HG03066 (cell line): ENCODE measurements around the gene SCML2.
"Not testable (repeated sequence)": the region's sequence is repeated elsewhere in the genome, so short reads cannot be mapped to it uniquely, and the experiment has no call there.

ENCODE experiments used
- ATAC-seq: cut with Tn5 transposase; IDR thresholded peaks from one replicate; pipeline ENCODE4 v1.9.1; 2021; ENCODE audit warnings: low read depth; ENCODE audit not compliant: unreplicated experiment

Gene SCML2

DNA sequence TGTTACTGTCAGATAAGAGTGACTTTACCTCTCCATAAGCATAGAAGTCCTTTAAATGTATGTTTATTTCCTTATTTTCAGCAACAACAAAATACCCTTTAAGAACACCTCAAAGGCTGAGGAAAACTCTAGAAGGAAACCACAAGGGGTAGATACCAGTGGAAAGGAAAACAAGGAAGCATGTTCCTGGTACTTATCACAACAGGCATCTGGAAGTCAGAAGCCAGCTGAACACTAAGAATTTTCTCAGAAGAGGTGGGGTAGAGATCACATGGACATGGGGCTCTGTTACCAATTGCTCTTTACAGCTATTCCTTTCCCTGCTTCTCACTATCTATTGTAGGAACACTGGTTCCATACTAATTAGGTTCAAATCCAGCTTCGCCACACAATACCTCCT lies 82.3 kb downstream of the SCML2 start:
- no peak for ATAC-seq

DNA sequence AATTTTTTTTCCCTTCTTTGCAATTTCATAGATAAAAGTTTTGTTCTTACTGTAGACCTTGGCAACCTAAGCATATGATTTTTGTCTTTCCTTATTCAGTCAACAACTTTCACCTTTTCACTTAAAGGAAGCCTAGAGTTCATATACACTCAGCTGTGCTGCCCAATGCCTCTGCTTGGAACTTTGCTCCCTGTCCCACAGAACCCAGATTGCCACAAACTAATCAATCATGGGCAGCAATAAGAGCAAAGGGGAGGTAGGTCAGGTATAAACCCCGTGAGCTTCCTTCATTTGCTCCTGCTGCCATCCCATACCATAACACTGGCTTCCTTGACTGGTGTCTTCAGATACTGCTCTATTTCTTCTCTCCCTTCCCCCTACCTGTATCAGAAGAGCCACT lies 82.8 kb downstream of the SCML2 start:
- no peak for ATAC-seq

DNA sequence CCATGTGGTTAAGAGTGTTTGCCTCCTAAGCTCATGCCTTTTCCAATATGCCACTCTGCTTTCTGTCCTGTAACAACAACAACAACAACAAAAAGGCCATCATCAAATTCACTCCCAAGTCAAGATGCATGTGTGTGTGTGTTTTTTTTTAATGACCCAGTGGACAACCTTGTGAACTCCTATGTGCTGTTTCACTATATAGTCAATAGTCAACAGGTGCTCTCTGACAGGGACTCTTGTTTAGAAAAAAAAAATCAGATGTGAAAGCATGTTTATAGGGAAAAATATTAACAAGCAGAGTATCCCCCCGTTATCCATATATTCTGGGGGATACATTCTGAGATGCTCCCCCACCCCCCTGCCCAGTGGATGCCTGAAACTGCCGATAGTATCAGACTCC lies 83.2 kb downstream of the SCML2 start:
- ATAC-seq = no peak

DNA sequence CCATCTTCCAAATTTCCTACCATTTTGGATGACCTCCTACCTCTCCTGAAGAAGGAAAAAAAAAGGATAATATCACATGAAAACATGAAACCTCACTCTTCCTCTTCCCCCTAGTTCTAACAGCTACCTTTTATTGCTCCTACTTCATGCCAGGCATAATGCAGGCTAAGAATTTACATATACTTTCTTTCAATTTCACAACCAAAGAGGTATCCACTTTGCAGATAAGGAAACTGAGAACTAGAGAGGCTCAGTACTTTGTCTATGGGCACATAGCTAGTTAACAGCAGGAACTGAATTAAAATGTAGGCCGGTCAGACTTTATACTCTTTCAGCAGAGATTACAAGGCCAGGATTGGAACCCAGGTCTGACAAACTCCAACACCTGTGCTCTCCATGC lies 99.4 kb downstream of the SCML2 start:
- ATAC-seq = no peak

DNA sequence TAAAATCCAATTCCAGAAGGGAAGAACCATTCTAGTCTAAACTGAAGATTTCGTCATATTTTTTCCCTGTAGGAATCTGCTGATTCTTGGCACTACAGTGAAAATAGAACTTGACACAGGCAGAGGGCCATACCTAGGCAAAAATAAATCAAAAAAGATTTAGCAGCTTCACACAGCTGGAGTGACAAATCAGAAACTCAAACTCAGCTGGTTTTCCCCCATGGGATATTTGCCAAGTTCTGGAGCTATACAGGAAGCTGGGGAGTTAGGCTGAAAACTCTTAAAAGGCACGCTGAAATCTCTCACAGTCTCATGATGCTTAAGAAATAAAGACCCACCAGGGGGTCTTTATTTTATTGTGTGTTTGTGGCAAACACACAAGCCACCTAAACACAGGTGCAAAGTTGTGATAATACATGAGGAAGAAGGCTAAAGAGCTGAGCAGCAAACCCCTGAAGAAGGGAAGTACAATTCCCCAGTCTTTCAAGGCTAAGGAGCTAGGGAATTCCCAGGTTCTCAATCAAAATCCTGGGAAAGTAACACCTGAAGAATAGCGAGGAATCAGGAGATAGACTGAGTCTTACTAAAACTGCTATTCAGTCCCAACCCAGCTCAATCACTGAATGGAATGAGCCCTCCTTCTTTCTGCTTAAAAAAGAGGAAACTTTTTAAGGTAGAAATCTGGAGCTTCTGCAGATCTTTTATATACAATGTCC lies 101.7 kb downstream of the SCML2 start:
- ATAC-seq = no peak

- ATAC-seq = not testable (repeated sequence)
These were observed 124.8 kb downstream of the SCML2 start for GRCh38 chrX:18229646-18230045.

DNA sequence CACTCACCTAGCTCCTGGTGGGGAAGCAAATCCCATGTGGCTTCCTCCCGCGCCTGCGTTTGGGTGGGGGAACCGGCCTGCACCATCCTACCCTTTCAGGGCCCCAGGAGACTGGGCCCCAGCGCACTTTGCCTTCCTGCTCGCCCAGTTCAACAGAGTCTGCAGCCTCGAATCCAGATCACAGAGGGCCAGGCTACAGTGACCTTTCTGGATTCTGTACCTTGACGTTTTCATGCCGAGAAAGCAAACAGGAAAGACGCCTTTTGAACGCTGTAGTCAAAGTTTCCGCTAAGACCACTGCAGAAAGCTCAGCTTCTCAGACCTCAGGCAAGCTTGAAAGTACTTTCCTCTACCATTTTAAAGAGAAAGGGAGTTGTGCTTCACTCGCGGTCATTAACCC lies 126.4 kb downstream of the SCML2 start:
- ATAC-seq = no peak

GRCh38 chrX:18227458-18227857 lies 127.0 kb downstream of the SCML2 start:
- no peak for ATAC-seq

DNA sequence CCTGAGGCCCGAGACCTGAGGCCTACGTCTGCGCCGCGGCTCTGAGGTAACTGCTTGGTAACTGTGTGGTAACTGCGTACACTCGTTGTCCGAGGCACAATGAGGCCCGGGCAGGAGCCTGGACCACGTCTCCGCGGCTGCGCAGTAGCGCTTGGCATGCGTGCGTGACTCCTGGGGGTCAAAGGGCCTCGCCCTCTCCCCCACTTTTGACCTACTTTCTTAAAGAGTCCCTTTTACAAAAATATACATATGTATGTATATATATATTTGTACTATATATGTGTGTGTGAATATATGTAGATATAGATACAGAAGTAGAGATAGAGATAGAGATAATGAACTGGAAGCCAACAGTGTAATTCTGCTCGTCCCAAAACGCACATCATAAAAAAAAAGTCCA lies 133.7 kb downstream of the SCML2 start, which contains the start of gene BEND2:
TSS of gene BEND2 (minus strand) at position 101 of the 400 bp plus-strand sequence. CDS start 136 bp downstream, outside the sequence.
- no peak for ATAC-seq

GRCh38 chrX:18210470-18210869 lies 144.0 kb downstream of the SCML2 start:
- ATAC-seq = no peak

DNA sequence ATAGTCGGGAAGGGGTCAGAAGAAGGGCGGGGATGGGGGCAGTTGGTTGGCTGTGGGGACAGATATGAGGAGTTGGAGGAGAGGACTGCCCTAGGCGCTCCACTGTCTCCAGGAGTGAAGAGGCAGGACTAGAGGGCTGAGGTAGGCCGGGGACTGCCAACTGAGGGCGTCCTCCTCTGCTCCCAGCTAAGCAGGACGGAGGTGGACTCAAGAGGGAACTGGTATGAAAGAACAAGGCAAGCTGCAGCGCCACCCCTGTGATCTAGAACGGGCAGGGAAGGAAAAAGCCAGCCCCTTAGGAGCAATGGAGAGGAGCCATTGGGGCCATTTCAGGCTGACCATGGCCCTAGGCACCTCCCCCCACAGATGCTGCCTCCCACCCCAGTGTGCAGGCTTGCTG lies 147.8 kb downstream of the SCML2 start:
- ATAC-seq = no peak

DNA sequence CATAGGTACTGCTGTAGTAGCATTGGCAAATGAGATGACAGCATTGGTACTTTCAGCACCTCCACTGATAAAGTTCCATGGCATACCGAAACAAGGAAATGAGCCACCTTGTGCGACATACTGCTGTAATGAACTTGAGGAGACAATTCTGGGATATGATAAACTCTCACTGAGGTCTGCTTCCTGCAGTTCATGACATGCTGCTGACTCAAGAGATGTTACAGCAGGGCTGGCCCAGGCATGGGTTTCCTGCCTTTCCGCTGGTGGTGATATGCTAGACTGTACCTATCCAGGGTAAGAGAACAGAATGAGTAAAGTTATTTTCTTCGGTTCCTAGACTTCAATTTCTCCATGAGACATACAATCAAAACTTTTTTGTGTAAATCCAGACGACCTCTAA lies 150.9 kb downstream of the SCML2 start:
- ATAC-seq = no peak

DNA sequence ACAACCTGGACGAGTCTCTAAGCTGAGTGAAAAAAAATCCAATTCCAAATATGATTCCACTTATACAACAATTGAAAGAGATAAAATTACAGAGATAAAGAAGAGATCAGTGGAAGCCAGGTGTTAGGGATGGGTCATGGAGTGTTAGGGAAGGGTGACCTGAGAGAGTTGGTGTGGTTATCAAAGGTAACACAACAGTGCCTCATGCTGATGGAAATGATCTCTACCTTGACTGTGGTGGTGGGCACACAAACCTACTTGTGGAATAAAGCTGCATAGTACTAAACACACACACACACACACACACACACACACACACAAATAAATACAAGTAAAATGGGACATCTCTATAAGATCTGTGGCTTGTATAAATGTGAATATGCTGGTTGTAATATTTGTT lies 159.8 kb downstream of the SCML2 start:
- ATAC-seq = no peak
